CD14-positive monocyte (primary cell): ENCODE data around the gene CD33. TPM values are rescaled to one million over a fixed set of nuclear protein-coding genes. Genes with fewer than 3 reads are reported as not detected.

ENCODE experiments used
- DNase-seq, 3 donors: peaks; one replicate each; pipeline ENCODE4 v3.0.0-alpha.2; 2011 to 2022
- H2AFZ ChIP-seq: 2 replicates; pipeline ENCODE4 v1.6.0; 2012; ENCODE audit warnings: mild to moderate bottlenecking, low read depth, low read length, inconsistent platforms; ENCODE audit not compliant: insufficient read depth, poor library complexity, severe bottlenecking
- H3K27ac ChIP-seq, 2 donors: 1 replicate in 1 of 2; 2 replicates in 1 of 2; pipeline ENCODE4 v1.5.1; 2012 to 2013; ENCODE audit warnings: low read length in 2 of 2, control low read depth in 1 of 2, inconsistent platforms in 1 of 2, low read depth in 1 of 2, mild to moderate bottlenecking in 1 of 2
- H3K27me3 ChIP-seq, 2 donors: one replicate each; pipeline versions ENCODE4 v1.6.0 to v1.6.1; 2011 to 2013; ENCODE audit warnings: low read length in 2 of 2; ENCODE audit not compliant: control insufficient read depth in 2 of 2, insufficient read depth in 2 of 2
- H3K36me3 ChIP-seq, 2 donors: replicated peaks in 1 of 2; 1 replicate in 1 of 2; 2 replicates in 1 of 2; pipeline versions ENCODE4 v1.5.1 to v1.6.1; 2012 to 2013; ENCODE audit warnings: low read length in 2 of 2, control low read depth in 1 of 2, inconsistent platforms in 1 of 2, mild to moderate bottlenecking in 1 of 2; ENCODE audit not compliant: insufficient read depth in 2 of 2, control insufficient read depth in 1 of 2
- H3K4me1 ChIP-seq, 2 donors: 1 replicate in 1 of 2; 2 replicates in 1 of 2; pipeline versions ENCODE4 v1.5.1 to v1.6.1; 2012 to 2013; ENCODE audit warnings: low read length in 2 of 2, control low read depth in 1 of 2, inconsistent platforms in 1 of 2, mild to moderate bottlenecking in 1 of 2, moderate library complexity in 1 of 2; ENCODE audit not compliant: insufficient read depth in 2 of 2, control insufficient read depth in 1 of 2
- H3K4me2 ChIP-seq: replicated peaks from 2 replicates; pipeline ENCODE3; 2012; ENCODE audit warnings: low read length, moderate library complexity, mild to moderate bottlenecking; ENCODE audit not compliant: poor library complexity, severe bottlenecking; ENCODE audit errors: extremely low read depth
- H3K4me3 ChIP-seq, 3 experiments: fragments of 200-600 bp in 1 of 3; sonication (generic) in 1 of 3; replicated peaks in 1 of 3; 1 replicate in 2 of 3; 2 replicates in 1 of 3; pipeline ENCODE4 v1.5.1; 2011 to 2013; ENCODE audit warnings: low read length in 3 of 3, mild to moderate bottlenecking in 3 of 3, control low read depth in 2 of 3, low read depth in 2 of 3, inconsistent platforms in 1 of 3, moderate library complexity in 1 of 3
- H3K79me2 ChIP-seq: 2 replicates; pipeline ENCODE4 v1.6.0; 2012; ENCODE audit warnings: mild to moderate bottlenecking, control low read depth, inconsistent platforms, low read length, moderate library complexity; ENCODE audit not compliant: insufficient read depth
- H3K9ac ChIP-seq: 2 replicates; pipeline ENCODE4 v1.6.0; 2017; ENCODE audit warnings: low read length, mild to moderate bottlenecking; ENCODE audit not compliant: insufficient read depth, poor library complexity, severe bottlenecking
- H3K9me3 ChIP-seq, 2 donors: replicated peaks in 1 of 2; 1 replicate in 1 of 2; 2 replicates in 1 of 2; pipeline versions ENCODE4 v1.5.1 to v1.6.1; 2012 to 2013; ENCODE audit warnings: low read length in 2 of 2, control low read depth in 1 of 2; ENCODE audit not compliant: control insufficient read depth in 1 of 2, insufficient read depth in 1 of 2
- H4K20me1 ChIP-seq: 2 replicates; pipeline ENCODE4 v1.6.0; 2012; ENCODE audit warnings: mild to moderate bottlenecking, low read length, control low read depth, moderate library complexity; ENCODE audit not compliant: insufficient read depth
- H3K27ac Mint-ChIP-seq, 7 donors: one replicate each; pipeline ENCODE4 v1.8.0; 2020; ENCODE audit warnings: mild to moderate bottlenecking in 7 of 7, mixed read lengths in 7 of 7, moderate library complexity in 6 of 7, inconsistent platforms in 2 of 7
- H3K27me3 Mint-ChIP-seq, 3 donors: one replicate each; pipeline ENCODE4 v1.8.0; 2021 to 2022; ENCODE audit warnings: low read depth in 3 of 3, mild to moderate bottlenecking in 3 of 3, mixed read lengths in 3 of 3, moderate library complexity in 3 of 3, inconsistent platforms in 1 of 3
- H3K36me3 Mint-ChIP-seq, 2 donors: one replicate each; pipeline ENCODE4 v1.8.0; 2020; ENCODE audit warnings: mixed read lengths in 2 of 2, inconsistent platforms in 1 of 2, mild to moderate bottlenecking in 1 of 2
- H3K4me1 Mint-ChIP-seq: one replicate; pipeline ENCODE4 v1.8.0; 2020; ENCODE audit warnings: mild to moderate bottlenecking, mixed read lengths
- H3K4me3 Mint-ChIP-seq, 2 donors: one replicate each; pipeline ENCODE4 v1.8.0; 2020; ENCODE audit warnings: mild to moderate bottlenecking in 2 of 2, mixed read lengths in 2 of 2, moderate library complexity in 1 of 2
- H3K9me3 Mint-ChIP-seq, 7 donors: one replicate each; pipeline ENCODE4 v1.8.0; 2020 to 2022; ENCODE audit warnings: mixed read lengths in 7 of 7, mild to moderate bottlenecking in 6 of 7, moderate library complexity in 6 of 7, inconsistent platforms in 2 of 7
- CTCF ChIP-seq: fragments of 200-600 bp; IDR thresholded peaks from one replicate; pipeline ENCODE4 v1.8.0; 2022; ENCODE audit warnings: antibody characterized with exemption, mild to moderate bottlenecking
- WGBS: methylation state at CpG from one replicate; pipeline ENCODE4 v1.1.5; 2013; ENCODE audit warnings: missing lambda C conversion rate; ENCODE audit not compliant: insufficient coverage; 5-methylcytosine and 5-hydroxymethylcytosine counted together
- intact Hi-C, 2 donors: fragments of 100-400 bp; cut with micrococcal nuclease; formaldehyde crosslinking; loops; one replicate each; pipeline versions ENCODE4 v1.15.0 to v1.15.1; 2023
- polyA plus RNA-seq, 3 donors: library from polyadenylated mRNA; depleted of rRNA in 1 of 3; unstranded in 2 of 3; stranded (reverse) in 1 of 3; fragments of 300-500 nt in 2 of 3; fragments of >200 nt in 1 of 3; fragmentation: Illumina TruSeq in 2 of 3; gene quantifications; 1 replicate in 2 of 3; 2 replicates in 1 of 3; pipeline ENCODE4 v1.2.3, GENCODE V29; 2012 to 2021

The CD33 gene
- polyA plus RNA-seq, 3 donors: 229 to 360 (median 264) TPM

- Histone ChIP-seq H2AFZ (no peak overlapping the region), H3K9me3 (no peaks in the 10 kb centered on the region), H3K27me3 (no peaks in the 10 kb centered on the region), H3K4me3 (peak overlapping the region in 1 of 3 experiments; percentile 96), H3K79me2 (peaks cover 76% of the 10 kb centered on the region), H3K9ac (no peak overlapping the region), H3K4me2 (peak overlapping the region; percentile 98), H3K4me1 (peaks cover 42 to 73% of the 10 kb centered on the region in 2 donors), H3K36me3 (peaks cover 8 to 33% of the 10 kb centered on the region in 2 donors), H3K27ac (peak overlapping the region in 1 of 2 donors; percentile 26), H4K20me1 (peaks cover 62% of the 10 kb centered on the region)
- H3K36me3 Mint-ChIP-seq: peaks cover 38 to 59% of the 10 kb centered on the region in 2 donors
- no CpG with 5 or more reads among the region's 2 CpGs for WGBS
- intact Hi-C loops: no loop called here
- DNase-seq: no peak
- H3K27me3 Mint-ChIP-seq: no peaks in the 10 kb centered on the region
- TF ChIP-seq CTCF: no peak
- peak overlapping the region in 4 of 7 donors; percentile 1 to 59 (median 16) for H3K27ac Mint-ChIP-seq
- H3K4me1 Mint-ChIP-seq: peaks cover 83% of the 10 kb centered on the region
- H3K4me3 Mint-ChIP-seq: peak overlapping the region in 1 of 2 donors; percentile 83
- H3K9me3 Mint-ChIP-seq: peaks cover 0 to 4% (median 0%) of the 10 kb centered on the region in 7 donors
Measured at GRCh38 chr19:51227326-51227725, 2.4 kb downstream of the CD33 start.

GRCh38 chr19:51227966-51228365 is 3.1 kb downstream of the CD33 start:
- H3K4me1 Mint-ChIP-seq: peaks cover 81% of the 10 kb centered on the region
- Histone ChIP-seq H3K79me2 (peaks cover 82% of the 10 kb centered on the region), H3K27ac (peak overlapping the region in 1 of 2 donors; percentile 26), H3K4me1 (peaks cover 42 to 73% of the 10 kb centered on the region in 2 donors), H3K36me3 (peaks cover 14 to 36% of the 10 kb centered on the region in 2 donors), H3K4me3 (peak overlapping the region in 1 of 3 experiments; percentile 96), H4K20me1 (peaks cover 69% of the 10 kb centered on the region), H3K9ac (no peak overlapping the region), H3K27me3 (no peaks in the 10 kb centered on the region), H3K4me2 (peak overlapping the region; percentile 98), H3K9me3 (no peaks in the 10 kb centered on the region), H2AFZ (no peak overlapping the region)
- peaks cover 41 to 61% of the 10 kb centered on the region in 2 donors for H3K36me3 Mint-ChIP-seq
- H3K27ac Mint-ChIP-seq: peak overlapping the region in 2 of 7 donors; percentile 1 to 22
- peaks cover 0 to 4% (median 0%) of the 10 kb centered on the region in 7 donors for H3K9me3 Mint-ChIP-seq
- H3K27me3 Mint-ChIP-seq: no peaks in the 10 kb centered on the region
- no peak for DNase-seq
- peak overlapping the region in 1 of 2 donors; percentile 83 for H3K4me3 Mint-ChIP-seq
- WGBS: no CpG with 5 or more reads among the region's 2 CpGs
- no peak for TF ChIP-seq CTCF
- intact Hi-C loops: no loop called here
